Coronary artery (tissue), 2 donors: ENCODE results near the gene POGLUT2.

Source experiments
- DNase-seq: peaks from one replicate; pipeline ENCODE4 v3.0.0-alpha.2; 2017; ENCODE audit warnings: low spot score
- H3K27ac ChIP-seq, 2 donors: fragments of 200-600 bp; sonication (generic); one replicate each; pipeline ENCODE4 v1.5.1; 2016 to 2019
- H3K4me3 ChIP-seq: fragments of 200-600 bp; sonication (generic); 2 replicates; pipeline ENCODE4 v1.5.1; 2016; ENCODE audit warnings: mild to moderate bottlenecking, moderate library complexity
- TF ChIP-seq, protein P1 (sequence below): fragments of 200-600 bp; sonication (generic); IDR thresholded peaks from one replicate; pipeline ENCODE4 v1.5.1; 2019; ENCODE audit warnings: antibody characterized with exemption

Gene POGLUT2

DNA sequence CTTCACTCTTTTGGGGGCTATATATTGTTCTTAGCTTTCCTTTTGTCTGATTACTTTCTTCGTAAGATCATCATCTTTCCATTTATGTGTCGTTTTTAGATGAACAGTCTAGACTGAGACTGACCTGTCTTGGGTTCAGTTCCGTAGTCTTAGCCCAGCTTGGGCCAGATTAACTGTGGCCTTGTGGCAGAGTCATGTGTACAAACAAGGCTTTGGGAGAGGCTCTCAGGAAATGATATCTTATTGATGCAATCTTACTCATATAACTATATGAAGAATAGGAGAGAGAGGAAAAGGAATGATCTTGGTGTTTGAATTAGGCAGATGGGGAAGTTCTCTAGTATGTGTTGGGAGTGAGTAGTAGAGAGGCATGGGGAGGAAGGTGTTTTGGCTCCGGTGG lies 40.2 kb upstream of the POGLUT2 start:
- no peak overlapping the region for H3K27ac ChIP-seq
- H3K4me3 ChIP-seq = no peak overlapping the region
- TF ChIP-seq, protein P1, sequence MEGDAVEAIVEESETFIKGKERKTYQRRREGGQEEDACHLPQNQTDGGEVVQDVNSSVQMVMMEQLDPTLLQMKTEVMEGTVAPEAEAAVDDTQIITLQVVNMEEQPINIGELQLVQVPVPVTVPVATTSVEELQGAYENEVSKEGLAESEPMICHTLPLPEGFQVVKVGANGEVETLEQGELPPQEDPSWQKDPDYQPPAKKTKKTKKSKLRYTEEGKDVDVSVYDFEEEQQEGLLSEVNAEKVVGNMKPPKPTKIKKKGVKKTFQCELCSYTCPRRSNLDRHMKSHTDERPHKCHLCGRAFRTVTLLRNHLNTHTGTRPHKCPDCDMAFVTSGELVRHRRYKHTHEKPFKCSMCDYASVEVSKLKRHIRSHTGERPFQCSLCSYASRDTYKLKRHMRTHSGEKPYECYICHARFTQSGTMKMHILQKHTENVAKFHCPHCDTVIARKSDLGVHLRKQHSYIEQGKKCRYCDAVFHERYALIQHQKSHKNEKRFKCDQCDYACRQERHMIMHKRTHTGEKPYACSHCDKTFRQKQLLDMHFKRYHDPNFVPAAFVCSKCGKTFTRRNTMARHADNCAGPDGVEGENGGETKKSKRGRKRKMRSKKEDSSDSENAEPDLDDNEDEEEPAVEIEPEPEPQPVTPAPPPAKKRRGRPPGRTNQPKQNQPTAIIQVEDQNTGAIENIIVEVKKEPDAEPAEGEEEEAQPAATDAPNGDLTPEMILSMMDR = no peak
- DNase-seq = no peak

- no peak overlapping the region for H3K4me3 ChIP-seq
- no peak overlapping the region for H3K27ac ChIP-seq
- no peak for DNase-seq
- TF ChIP-seq, protein P1 = no peak
These were observed 39.5 kb upstream of the POGLUT2 start for GRCh38 chr13:102838273-102838672.

GRCh38 chr13:102836471-102836870 lies 37.7 kb upstream of the POGLUT2 start:
- TF ChIP-seq, protein P1 = no peak
- DNase-seq = no peak

GRCh38 chr13:102830646-102831045 lies 31.9 kb upstream of the POGLUT2 start:
- TF ChIP-seq, protein P1 = no peak
- no peak overlapping the region for H3K4me3 ChIP-seq
- no peak overlapping the region for H3K27ac ChIP-seq
- DNase-seq = no peak

More at GRCh38 chr13:102836471-102836870, 37.7 kb upstream of the POGLUT2 start:
- Histone ChIP-seq H3K27ac (no peak overlapping the region), H3K4me3 (no peak overlapping the region)

DNA sequence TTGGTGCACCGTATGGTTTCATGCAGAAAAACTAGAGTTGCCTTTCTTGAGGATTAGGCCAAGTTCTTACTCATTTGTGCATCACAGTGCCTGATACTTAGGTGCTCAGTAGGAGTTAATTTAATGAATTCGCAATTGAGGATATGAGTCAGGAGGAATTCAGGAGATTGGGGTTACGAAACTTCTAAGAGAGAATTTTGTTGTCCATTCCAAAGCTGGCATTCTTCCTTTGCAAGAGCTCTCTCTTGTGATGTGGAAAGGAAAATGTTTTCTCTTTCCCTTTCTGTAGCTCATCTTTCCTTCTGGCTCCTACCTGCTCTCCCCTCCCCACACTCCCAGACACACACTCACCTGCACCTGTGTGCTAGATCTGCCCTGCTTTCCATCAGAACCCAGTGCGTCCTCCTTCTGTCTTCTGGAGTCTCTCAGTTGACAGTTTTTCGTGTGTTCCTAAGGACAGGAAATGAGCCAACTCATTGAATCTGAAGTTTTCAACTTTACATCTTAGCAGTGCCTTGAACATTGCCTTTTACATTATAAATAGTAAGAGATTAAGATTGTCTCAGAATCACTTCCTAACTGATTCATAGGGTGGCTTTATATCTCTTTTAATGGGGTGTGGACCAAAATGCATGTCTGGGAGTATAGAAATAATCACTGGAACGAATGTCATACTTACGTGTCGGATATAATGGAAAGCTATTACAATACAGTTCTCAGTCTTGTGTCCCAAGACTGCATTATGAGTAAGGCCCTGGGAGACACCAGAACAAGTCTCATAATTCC lies 27.3 kb upstream of the POGLUT2 start:
- Histone ChIP-seq H3K27ac (no peak overlapping the region), H3K4me3 (no peak overlapping the region)
- TF ChIP-seq, protein P1 = no peak
- DNase-seq = no peak

- H3K27ac ChIP-seq = no peak overlapping the region
- H3K4me3 ChIP-seq = no peak overlapping the region
- DNase-seq = no peak
- TF ChIP-seq, protein P1 = no peak
These were observed 26.6 kb upstream of the POGLUT2 start for GRCh38 chr13:102825400-102825799.

DNA sequence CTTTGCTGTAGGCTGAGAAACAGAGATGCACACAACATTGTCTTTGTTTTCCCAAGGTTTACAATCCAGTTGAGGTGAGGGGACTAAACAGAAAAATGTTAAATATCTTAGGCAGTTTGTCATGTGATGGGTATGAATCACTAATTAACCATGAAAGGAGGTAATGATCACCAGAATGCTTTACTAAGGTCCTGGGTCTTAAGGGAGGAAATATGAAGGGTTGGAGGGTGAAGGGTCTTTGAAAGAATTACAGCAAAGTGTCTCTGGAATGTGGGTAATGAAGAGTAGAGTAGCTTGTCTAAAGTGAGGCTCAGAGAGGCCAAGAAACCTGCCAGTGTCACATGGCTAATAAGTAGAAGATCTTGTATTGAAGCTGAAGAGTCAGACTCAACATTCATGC lies 19.1 kb upstream of the POGLUT2 start:
- H3K4me3 ChIP-seq = no peak overlapping the region
- TF ChIP-seq, protein P1 = no peak
- no peak overlapping the region for H3K27ac ChIP-seq
- no peak for DNase-seq
